ENCODE measurements around the gene DNAJC10.
"Not testable (repeated sequence)": the region's sequence is repeated elsewhere in the genome, so short reads cannot be mapped to it uniquely, and the experiment has no call there.

The DNAJC10 gene, protein sequence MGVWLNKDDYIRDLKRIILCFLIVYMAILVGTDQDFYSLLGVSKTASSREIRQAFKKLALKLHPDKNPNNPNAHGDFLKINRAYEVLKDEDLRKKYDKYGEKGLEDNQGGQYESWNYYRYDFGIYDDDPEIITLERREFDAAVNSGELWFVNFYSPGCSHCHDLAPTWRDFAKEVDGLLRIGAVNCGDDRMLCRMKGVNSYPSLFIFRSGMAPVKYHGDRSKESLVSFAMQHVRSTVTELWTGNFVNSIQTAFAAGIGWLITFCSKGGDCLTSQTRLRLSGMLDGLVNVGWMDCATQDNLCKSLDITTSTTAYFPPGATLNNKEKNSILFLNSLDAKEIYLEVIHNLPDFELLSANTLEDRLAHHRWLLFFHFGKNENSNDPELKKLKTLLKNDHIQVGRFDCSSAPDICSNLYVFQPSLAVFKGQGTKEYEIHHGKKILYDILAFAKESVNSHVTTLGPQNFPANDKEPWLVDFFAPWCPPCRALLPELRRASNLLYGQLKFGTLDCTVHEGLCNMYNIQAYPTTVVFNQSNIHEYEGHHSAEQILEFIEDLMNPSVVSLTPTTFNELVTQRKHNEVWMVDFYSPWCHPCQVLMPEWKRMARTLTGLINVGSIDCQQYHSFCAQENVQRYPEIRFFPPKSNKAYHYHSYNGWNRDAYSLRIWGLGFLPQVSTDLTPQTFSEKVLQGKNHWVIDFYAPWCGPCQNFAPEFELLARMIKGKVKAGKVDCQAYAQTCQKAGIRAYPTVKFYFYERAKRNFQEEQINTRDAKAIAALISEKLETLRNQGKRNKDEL

DNA sequence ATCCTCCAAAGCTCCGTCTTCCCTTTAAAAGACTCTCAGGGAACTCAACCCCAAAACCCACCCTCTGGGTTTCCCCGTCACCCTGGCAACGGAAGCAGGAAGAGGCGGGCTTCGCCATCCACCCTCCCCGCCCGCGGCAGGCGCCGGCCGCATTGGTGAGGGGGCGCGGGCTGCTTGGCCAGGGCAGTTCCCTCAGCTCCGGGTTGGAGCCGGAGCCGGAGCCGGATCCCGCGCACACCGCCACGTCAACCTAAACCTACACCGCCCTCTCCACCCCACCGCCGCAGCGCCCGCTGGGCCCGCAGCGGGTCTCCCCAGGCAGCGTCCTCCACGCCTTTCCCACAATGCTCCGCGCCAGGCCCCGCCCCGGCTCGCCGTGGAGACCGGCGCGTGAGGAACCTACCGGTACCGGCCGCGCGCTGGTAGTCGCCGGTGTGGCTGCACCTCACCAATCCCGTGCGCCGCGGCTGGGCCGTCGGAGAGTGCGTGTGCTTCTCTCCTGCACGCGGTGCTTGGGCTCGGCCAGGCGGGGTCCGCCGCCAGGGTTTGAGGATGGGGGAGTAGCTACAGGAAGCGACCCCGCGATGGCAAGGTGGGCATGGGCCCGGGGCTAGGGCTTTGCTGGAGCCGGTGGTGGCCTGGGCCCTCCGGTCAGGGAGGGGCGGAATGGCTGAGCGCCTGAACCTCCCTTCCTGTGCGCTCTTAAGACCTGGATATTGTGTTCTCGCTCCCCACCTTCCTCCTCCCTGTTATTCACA is at the start of gene DNAJC10:
TSS of gene DNAJC10 (plus strand) at position 366 of the 758 bp plus-strand sequence. CDS start 1,830 bp downstream, outside the sequence.
- DNase-seq, result peak; percentile 83

DNA sequence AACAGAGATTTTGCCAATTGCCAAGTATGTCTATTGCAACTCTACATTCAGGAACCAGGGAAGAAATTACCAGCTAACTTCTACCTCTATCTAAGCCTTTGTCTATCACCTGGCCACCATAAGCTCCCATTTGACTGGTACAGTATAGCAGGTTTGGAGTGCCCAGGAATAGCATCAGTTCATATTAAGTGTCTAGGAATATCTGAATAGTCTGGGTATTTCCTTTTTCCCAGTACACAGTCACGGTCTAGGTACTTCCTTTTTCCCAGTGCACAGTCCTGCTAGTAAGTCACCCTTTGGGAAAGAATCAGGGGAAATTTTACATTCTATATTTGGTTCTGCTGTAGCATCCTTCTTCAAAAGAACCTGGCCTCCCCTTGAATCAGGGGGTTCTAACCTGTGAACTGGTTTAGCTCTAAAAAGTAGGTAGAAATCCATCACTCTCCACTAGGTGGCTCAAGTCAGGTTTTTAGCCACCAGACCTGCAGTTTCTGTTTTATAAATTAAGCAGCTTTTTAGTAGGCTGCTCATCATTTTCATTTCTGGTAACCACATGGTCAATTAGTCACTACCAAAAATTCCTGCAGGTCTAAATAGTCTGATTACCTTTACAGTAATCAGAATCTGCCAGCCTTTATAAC is 49.3 kb upstream of the DNAJC10 start:
- DNase-seq, result no peak

DNA sequence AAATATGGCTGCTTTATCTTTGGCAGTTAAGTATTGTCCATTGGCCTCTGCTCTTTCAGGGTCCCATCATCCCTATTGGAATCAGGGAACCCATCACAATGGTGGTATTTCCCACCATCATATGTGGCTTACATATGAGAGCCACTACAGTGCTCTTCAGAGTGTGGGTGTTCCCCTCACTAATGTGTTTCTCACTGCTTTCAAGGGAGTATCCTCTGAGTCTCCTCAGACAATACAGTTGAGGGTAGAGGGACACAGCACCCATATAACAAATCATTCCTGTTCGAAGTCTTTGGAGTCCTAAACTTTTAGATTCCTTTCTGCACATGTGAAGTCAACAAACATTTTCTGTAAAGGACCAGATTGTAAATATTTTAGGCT is 48.8 kb upstream of the DNAJC10 start:
- no peak for DNase-seq

DNA sequence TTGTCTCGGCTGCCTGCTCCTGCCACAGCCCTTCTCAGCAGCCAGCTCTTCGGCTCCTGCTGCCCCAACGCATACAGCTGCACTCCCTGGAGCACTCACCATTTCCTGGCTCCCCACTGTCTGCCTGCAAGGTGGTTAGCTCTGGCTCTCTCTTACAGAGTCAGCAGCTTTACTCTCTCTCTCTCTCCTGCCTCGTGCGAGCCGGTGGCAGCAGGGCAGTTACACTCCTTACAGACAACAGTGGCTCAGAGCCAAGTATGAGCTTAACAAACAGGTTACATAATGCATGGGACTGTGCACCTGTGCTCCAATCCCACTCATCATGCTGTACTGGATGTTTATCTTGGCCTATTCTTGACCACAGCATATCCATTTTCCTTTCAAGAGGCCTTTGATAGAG is 47.4 kb upstream of the DNAJC10 start:
- peak; percentile 65 for DNase-seq

DNA sequence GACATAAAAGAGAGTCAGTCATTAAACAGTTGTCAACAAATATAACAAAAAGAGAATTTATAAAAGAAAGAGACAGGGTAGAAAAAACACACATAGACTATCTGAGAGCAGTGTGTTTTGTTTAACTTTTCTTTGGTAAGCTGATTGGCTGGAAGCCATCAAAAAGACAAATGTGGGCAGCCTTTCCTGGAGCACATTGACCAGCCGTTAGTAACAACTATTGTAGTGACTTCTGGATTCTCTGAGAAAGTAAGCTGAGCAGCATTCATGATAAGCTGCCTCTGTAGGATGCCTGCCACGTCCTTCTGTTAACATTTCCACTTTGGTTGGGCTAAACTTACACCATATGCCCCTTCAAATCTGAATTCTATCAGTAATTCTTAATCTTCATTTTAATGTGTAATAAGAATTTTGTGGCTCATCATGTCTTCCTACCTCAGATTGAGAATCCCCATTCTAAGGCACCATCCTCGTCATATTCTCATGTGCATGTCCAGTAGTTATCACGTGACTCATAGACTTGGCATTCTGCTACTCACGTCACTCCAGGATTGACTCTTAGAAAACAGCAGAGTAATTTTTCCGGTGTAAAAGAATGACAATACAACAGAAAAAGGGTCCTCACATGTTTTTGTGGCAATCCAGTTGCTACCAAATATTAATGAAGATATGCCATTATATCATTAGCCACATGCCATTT is 43.4 kb upstream of the DNAJC10 start:
- DNase-seq, result no peak

DNA sequence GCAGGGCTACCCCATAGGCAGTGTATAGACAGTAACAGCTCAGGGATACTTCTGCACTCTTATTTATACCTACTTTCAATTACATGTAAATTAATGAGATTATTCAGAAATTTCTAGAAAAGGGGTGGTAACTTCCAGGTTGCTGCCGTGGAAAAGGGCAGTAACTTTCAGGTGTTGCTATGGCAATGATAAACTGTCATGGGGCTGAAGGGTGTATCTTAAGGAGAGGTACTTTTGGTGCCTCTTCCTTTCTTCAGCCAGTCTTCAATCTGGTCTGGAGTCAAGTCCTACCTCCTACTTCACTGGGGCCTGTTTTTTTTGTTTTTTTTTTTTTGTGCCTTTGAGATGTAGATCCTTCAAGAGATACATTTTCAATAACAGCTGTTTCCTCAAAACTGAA is 35.2 kb upstream of the DNAJC10 start:
- DNase-seq, result no peak

DNA sequence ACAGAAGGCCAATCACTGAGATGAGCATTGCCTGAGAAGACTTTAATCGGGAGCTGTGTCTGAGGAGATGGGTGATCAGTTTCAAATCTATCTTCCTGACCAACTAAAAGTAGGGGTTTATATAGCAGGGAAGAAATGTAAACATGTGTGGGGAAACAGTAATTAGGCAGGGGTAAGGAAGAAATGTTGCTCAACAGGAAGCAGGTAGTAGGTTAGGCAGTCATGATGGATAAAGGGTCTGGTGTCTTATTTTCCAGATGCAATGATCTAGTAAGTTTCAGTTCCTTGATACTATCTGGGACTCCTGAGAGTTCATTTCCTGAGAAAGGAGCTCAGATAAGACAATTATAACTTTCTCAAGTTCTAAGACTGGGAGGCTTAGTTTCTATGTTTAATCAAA is 33.8 kb upstream of the DNAJC10 start:
- DNase-seq, result no peak

DNA sequence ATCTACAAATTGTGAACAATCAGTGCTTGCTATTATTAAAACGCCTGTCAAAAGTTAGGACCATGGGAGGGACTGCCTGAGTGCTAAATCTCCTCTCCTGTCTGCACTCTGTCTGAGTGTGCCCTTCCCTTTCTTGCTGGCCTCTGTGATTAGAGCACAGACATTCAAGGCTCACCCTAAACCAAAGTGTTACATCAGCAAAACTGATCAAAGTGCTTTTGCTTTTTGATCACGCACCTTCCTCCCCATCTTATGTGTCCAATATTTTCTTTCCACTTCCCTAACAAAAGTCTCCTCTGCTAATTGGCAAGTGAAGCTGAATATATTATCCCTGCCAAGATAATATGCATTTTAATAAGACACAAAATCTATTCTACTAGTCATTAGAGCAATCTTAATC is 30.5 kb upstream of the DNAJC10 start:
- DNase-seq, result no peak

DNA sequence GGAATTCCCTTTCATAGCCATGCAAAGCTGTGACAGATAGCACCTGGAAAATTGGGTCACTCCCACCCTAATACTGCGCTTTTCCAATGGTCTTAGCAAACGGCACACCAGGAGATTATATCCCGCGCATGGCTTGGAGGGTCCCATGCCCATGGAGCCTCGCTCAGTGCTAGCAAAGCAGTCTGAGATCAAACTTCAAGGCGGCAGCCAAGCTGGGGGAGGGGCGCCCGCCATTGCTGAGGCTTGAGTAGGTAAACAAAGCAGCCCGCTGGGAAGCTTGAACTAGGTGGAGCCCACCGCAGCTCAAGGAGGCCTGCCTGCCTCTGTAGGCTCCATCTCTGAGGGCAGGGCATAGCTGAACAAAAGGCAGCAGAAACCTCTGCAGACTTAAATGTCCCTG is 29.3 kb upstream of the DNAJC10 start:
- DNase-seq, result not testable (repeated sequence)

DNA sequence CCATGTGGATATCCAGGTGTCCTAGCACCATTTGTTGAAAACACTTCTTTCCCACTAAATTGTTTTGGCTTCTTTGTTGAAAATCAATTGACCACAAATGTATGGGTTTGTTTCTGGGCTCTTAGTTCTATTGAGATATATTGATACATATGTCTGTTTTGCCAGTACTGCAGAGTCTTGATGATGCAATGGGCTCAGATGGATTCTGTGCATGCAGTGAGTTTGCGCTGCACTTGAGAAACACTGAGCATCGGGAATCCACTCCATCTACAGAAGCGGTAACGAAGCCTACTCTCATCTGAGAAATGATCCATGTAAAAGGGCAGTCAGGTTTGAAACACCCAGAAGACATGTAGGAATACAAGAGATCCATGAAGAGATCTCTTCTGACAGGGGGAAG is 21.9 kb upstream of the DNAJC10 start:
- no peak for DNase-seq

DNA sequence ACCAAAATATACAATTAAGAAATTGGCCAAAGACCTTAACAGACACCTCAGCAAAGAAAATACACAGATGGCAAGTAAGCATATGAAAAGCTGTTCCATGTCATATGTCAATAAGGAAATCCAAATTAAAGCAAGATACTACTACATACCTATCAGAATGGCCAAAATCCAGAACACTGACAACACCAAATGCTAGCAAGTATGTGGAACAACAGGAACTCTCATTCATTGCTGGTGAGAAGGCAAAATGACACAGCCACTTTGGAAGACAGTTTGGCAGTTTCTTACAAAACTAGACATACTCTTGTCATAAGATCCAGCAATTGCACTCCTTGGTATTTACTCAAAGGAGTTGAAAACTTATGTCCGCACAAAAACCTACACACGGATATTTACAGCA is 20.3 kb upstream of the DNAJC10 start:
- DNase-seq, result no peak

DNA sequence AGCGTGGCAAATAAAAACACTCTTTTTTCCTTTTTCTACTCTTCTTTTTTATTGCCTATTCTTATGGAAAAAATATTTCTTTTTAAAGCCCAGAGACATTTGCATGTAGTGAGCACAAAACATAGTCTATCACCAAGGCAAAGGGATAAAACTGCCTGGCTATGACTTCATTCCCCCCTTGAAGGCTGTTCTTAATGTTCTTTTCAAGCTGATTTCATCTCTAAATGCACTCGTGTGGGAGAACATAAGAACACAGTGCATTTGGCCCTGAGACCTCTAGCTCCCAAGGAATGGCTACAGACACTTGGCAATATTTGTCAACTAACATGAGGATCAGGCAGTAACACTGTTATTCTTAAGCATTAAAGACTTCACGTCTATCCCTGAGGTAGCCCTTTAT is 17.4 kb upstream of the DNAJC10 start:
- DNase-seq, result no peak

DNA sequence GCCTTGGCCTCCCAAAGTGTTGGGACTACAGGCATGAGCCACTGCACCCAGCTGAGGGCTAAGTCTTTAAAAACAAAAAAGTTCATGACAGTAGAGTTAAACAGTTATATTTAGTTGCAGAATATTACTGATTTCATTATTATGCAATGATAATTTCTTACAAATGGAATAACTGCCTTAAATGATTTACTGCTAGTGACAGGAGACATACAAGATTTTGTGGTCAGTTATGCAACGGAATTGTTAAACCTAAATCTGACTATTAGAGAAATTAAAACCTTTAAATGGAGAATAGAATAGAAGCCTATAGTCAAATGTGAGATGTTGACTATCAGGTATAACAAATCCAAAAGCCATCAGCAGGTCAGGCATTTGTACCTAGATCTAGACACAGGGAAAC is 10.3 kb upstream of the DNAJC10 start:
- DNase-seq, result no peak

DNA sequence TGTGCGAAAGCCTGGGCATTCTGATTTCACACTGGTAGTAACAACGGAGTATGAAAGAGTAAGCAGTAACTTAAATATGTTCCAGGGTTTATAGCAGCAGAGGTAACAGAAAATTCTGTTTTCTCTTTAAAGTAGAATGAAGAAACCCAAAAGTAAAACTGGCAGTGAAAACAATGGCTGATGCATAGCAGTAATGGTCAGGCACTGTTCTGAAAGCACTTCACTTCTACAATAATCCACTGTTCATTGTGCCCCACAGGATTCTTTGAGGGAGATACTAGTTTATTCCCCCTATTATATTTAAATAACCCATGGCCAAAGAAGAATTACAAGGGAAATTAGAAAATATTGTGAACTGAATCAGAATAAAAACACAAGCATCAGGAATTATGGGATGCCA is 9.3 kb upstream of the DNAJC10 start:
- DNase-seq, result no peak

DNA sequence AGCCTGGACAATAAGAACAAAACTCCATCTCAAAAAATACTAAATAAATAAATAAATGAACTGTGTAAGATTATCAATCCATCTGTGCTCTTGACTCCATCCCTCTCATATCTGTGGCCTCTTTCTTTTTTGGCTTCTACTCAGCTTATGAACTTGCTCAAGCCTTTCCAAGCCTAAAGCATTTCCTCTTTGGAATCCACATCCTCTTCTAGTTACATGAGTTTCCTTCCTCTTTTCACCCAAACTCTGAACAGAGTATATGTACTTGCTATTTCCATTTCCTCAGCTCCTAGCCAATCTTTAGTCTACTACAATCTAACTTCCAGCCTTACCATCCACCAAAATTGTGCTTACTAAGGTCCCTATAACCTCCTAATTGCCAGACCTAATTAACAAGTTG is 2.5 kb upstream of the DNAJC10 start:
- DNase-seq, result no peak

DNA sequence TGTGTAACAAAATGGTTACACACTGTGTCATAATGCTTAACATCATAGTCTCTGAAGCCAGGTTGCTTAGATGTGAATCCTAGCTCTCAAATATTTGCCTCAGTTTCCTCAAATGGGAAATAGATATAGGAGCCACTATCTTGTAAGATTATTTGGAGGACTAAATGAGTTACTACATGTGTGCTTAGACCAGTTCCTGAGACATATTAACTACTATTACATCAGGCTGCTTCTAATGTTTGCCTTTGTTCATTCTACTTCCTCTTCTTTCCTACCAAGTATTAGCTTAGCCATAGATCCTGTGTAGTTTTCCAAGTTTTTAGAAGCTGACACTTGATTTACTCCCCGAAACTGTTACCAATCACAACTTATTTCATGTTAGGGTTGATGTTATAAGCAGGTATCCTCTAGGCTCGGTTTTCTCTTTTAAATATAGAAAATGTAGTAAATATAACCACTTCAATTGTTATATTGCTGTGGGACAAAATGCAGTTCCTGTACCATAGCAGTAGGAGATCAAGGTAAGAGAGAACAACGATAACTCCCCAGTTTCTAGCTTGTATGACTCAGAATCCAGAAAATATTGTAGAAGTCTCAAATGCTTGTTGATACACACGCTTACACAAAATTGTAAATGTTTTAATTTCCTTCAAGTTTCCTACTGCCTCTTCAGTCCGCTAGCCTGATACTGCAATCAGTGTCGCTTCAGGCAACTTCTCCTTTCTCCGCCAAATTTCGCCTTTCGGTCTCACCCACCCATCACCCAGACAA is 751 bp upstream of the DNAJC10 start:
- no peak for DNase-seq

DNA sequence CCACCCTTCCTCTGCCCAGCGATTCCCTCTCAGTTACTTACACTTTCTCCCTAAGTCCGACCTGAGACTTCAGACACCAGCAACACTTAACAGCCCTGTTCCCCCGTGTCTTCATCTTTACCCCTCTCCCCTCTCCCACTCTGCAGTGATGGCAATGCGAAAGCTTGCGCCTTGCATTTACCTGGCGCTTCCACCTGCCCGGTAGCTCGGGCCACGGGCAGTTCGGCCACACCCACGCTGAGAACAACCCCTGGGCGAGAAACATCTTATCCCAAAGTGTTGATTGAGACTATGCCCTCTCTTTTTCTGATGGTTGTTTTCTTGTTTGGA is 558 bp downstream of the DNAJC10 start:
- DNase-seq, result peak; percentile 59

DNA sequence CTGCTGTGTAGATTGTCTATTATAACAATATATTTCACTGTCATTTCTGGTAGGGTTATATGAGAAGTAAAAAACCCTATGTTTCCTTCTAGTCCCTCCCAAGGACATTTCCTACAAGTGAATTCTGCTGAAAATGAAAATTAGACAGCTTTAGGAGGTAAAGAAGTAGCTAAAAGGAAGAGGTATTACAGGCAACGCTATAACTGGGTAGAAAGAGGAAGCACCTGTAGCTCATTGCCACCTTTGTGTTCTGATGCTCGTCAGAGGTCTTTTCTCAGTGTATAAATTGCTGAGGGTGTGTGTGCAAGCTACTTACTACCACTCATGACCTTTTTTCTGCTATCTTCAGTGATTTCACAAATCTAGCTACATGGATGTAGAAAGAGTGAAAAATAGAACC is 1.4 kb downstream of the DNAJC10 start:
- no peak for DNase-seq

DNA sequence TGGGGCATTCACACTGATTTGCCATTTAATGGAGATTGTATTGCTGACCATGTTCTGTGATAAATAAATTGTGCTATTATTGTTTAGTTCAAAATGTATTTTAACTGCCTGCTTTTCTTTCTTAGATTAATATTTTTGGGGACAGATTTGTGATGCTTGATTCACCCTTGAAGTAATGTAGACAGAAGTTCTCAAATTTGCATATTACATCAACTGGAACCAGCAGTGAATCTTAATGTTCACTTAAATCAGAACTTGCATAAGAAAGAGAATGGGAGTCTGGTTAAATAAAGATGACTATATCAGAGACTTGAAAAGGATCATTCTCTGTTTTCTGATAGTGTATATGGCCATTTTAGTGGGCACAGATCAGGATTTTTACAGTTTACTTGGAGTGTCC is 1.8 kb downstream of the DNAJC10 start:
- no peak for DNase-seq

DNA sequence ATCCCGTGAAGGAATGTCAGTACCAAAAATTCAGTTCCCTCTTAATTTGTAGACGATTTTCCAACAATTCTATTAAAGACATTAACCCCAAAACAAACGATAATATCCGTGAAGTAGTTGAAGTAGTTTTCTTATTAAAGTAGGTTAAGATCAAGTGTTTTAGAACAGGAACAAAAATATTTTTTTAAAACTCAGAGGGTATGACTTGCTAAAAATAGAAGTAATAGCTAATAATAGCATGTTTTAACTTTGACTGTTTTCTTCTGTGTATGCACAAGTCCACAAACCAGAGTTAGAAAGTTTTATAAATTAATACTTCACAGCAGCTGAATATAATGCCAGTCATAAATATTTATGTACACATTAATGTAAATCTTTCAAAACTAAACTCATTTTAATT is 2.4 kb downstream of the DNAJC10 start:
- DNase-seq, result no peak

DNA sequence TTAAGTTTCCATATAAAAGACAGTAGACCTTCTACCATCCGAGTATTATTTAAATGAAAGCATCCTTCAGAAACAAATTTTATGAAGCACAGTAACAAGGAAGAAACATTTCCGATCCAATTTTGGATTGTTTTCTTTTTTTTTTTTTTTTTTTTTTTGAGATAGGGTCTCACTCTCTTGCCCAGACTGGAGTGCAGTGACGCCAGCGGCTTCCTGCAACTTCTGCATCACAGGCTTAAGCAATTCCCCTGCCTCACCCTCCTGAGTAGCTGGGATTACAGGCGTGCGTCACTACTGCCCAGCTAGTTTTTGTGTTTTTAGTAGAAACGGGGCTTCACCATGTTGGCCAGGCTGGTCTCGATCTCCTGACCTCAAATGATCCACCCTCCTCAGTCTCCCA is 3.1 kb downstream of the DNAJC10 start:
- DNase-seq, result not testable (repeated sequence)

DNA sequence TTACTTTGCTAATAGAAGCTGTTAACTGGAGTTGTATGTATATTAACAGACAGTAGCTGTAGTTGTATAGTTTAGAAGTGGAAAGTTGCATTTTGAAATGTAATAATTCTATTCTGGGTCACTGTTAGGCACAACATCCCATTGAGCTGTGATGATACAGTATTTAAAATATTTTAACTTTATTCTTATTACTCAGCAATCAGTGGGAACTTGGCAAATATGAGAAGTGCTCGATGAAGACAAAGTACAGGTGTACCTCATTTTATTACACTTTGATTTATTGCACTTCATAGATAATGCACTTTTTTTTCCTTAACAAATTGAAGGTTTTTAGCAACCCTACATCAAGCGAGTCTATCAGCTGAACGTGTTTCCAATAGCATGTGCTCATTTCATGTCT is 8.6 kb downstream of the DNAJC10 start:
- no peak for DNase-seq

Data from NCI-H1105 (cell line).